ENCODE measurements around the gene BRD1.

BRD1 gene

GRCh38 chr22:49820984-49821383 is 6.7 kb downstream of the BRD1 start:
- TF ChIP-seq TAF1 (IDR thresholded peaks at IDR 0.05; ENCODE audit: borderline replicate concordance, low read depth, low read length) (no peak), POLR2A (IDR thresholded peaks at IDR 0.05; ENCODE audit: low read depth, low read length) (no peak), POLR2AphosphoS5 (IDR thresholded peaks at IDR 0.05; ENCODE audit: low read depth, low read length) (no peak)
- FAIRE-seq, result no peak

GRCh38 chr22:49817359-49817758 is 10.3 kb downstream of the BRD1 start:
- DNase-seq (ENCODE audit: insufficient read length), result no peak
- no peak for FAIRE-seq
- no peak for TF ChIP-seq POLR2AphosphoS5 (IDR thresholded peaks at IDR 0.05; ENCODE audit: low read depth, low read length)
- no peak for TF ChIP-seq POLR2A (IDR thresholded peaks at IDR 0.05; ENCODE audit: low read depth, low read length)
- TF ChIP-seq TAF1 (IDR thresholded peaks at IDR 0.05; ENCODE audit: borderline replicate concordance, low read depth, low read length), result no peak

More at GRCh38 chr22:49820984-49821383, 6.7 kb downstream of the BRD1 start:
- DNase-seq (ENCODE audit: insufficient read length), result no peak

- DNase-seq (ENCODE audit: insufficient read length) (no peak), FAIRE-seq (no peak)
- no peak for TF ChIP-seq TAF1 (IDR thresholded peaks at IDR 0.05; ENCODE audit: borderline replicate concordance, low read depth, low read length)
- no peak for TF ChIP-seq POLR2A (IDR thresholded peaks at IDR 0.05; ENCODE audit: low read depth, low read length)
- TF ChIP-seq POLR2AphosphoS5 (IDR thresholded peaks at IDR 0.05; ENCODE audit: low read depth, low read length), result no peak
Observed at GRCh38 chr22:49815641-49816091, 12.0 kb downstream of the BRD1 start.

GRCh38 chr22:49814856-49815255 is 12.8 kb downstream of the BRD1 start:
- TF ChIP-seq POLR2A (IDR thresholded peaks at IDR 0.05; ENCODE audit: low read depth, low read length) (no peak), POLR2AphosphoS5 (IDR thresholded peaks at IDR 0.05; ENCODE audit: low read depth, low read length) (no peak), TAF1 (IDR thresholded peaks at IDR 0.05; ENCODE audit: borderline replicate concordance, low read depth, low read length) (no peak)
- FAIRE-seq (no peak), DNase-seq (ENCODE audit: insufficient read length) (no peak)

GRCh38 chr22:49814164-49814686 is 13.4 kb downstream of the BRD1 start:
- no peak for FAIRE-seq
- no peak for TF ChIP-seq POLR2A (IDR thresholded peaks at IDR 0.05; ENCODE audit: low read depth, low read length)
- no peak for DNase-seq (ENCODE audit: insufficient read length)

GRCh38 chr22:49812838-49813237 is 14.8 kb downstream of the BRD1 start:
- TF ChIP-seq TAF1 (IDR thresholded peaks at IDR 0.05; ENCODE audit: borderline replicate concordance, low read depth, low read length) (no peak), POLR2AphosphoS5 (IDR thresholded peaks at IDR 0.05; ENCODE audit: low read depth, low read length) (0 out of 2 replicates have a peak, but pooled peaks have one; percentile 33), POLR2A (IDR thresholded peaks at IDR 0.05; ENCODE audit: low read depth, low read length) (no peak)

GRCh38 chr22:49811020-49811791 is 16.5 kb downstream of the BRD1 start:
- TF ChIP-seq POLR2A (IDR thresholded peaks at IDR 0.05; ENCODE audit: low read depth, low read length), result no peak
- no peak for TF ChIP-seq POLR2AphosphoS5 (IDR thresholded peaks at IDR 0.05; ENCODE audit: low read depth, low read length)
- no peak for TF ChIP-seq TAF1 (IDR thresholded peaks at IDR 0.05; ENCODE audit: borderline replicate concordance, low read depth, low read length)
- no peak for DNase-seq (ENCODE audit: insufficient read length)
- no peak for FAIRE-seq

More at GRCh38 chr22:49812838-49813237, 14.8 kb downstream of the BRD1 start:
- no peak for FAIRE-seq
- DNase-seq (ENCODE audit: insufficient read length), result no peak

GRCh38 chr22:49810363-49811019 is 17.2 kb downstream of the BRD1 start:
- DNase-seq (ENCODE audit: insufficient read length) (no peak), FAIRE-seq (no peak)
- no peak for TF ChIP-seq POLR2A (IDR thresholded peaks at IDR 0.05; ENCODE audit: low read depth, low read length)
- TF ChIP-seq TAF1 (IDR thresholded peaks at IDR 0.05; ENCODE audit: borderline replicate concordance, low read depth, low read length), result no peak
- TF ChIP-seq POLR2AphosphoS5 (IDR thresholded peaks at IDR 0.05; ENCODE audit: low read depth, low read length), result no peak

- FAIRE-seq (no peak), DNase-seq (ENCODE audit: insufficient read length) (no peak)
- TF ChIP-seq POLR2A (IDR thresholded peaks at IDR 0.05; ENCODE audit: low read depth, low read length) (no peak), POLR2AphosphoS5 (IDR thresholded peaks at IDR 0.05; ENCODE audit: low read depth, low read length) (no peak), TAF1 (IDR thresholded peaks at IDR 0.05; ENCODE audit: borderline replicate concordance, low read depth, low read length) (no peak)
Observed at GRCh38 chr22:49807780-49808708, 19.6 kb downstream of the BRD1 start.

GRCh38 chr22:49807129-49807528 is 20.5 kb downstream of the BRD1 start:
- DNase-seq (ENCODE audit: insufficient read length), result no peak
- TF ChIP-seq POLR2A (IDR thresholded peaks at IDR 0.05; ENCODE audit: low read depth, low read length) (no peak), POLR2AphosphoS5 (IDR thresholded peaks at IDR 0.05; ENCODE audit: low read depth, low read length) (no peak), TAF1 (IDR thresholded peaks at IDR 0.05; ENCODE audit: borderline replicate concordance, low read depth, low read length) (no peak)
- FAIRE-seq, result no peak

Measured in GM12892 (cell line).